ENCODE results near the gene SNX32.
A peak's percentile ranks its signal among the peaks of the same experiment; 100 is the strongest.

The SNX32 gene

GRCh38 chr11:65868076-65868667, 34.4 kb downstream of the SNX32 start:
- no peak for DNase-seq (ENCODE audit: low read depth)

DNA sequence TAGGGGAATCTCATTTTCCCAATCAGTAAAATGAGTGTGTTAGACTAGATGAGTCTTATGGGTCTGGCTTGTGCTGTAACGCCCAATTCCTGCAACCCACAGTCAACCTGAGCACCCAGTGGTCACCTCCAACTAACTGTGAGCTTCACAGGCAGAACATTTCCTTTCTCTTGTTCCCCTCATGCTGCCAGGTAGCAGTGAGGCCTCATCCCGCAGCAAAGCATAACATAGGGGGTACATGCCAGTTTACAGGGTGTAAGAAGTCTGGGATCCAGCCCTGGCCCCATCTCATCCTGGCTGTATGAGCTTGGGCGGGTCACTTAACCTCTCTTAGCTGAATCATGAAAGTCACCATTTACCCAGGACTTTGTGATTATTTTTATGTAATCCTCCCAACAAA, 35.1 kb downstream of the SNX32 start:
- DNase-seq (ENCODE audit: low read depth): no peak

- DNase-seq (ENCODE audit: low read depth): no peak
These were observed 36.0 kb downstream of the SNX32 start for GRCh38 chr11:65869643-65870306.

- DNase-seq (ENCODE audit: low read depth): no peak
These were observed 36.5 kb downstream of the SNX32 start for GRCh38 chr11:65870307-65870658.

- no peak for DNase-seq (ENCODE audit: low read depth)
These were observed 37.2 kb downstream of the SNX32 start for GRCh38 chr11:65870706-65871681.

- no peak for DNase-seq (ENCODE audit: low read depth)
These were observed 38.2 kb downstream of the SNX32 start for GRCh38 chr11:65871811-65872548.

- DNase-seq (ENCODE audit: low read depth): no peak
These were observed 39.0 kb downstream of the SNX32 start, which contains the start of gene EFEMP2 for GRCh38 chr11:65872586-65873317. Gene EFEMP2, minus strand, starts transcription at chr11:65872800. Its CDS starts 446 bp downstream, at chr11:65872354.

GRCh38 chr11:65873318-65874156, 39.8 kb downstream of the SNX32 start:
- DNase-seq (ENCODE audit: low read depth): peak; percentile 87

DNA sequence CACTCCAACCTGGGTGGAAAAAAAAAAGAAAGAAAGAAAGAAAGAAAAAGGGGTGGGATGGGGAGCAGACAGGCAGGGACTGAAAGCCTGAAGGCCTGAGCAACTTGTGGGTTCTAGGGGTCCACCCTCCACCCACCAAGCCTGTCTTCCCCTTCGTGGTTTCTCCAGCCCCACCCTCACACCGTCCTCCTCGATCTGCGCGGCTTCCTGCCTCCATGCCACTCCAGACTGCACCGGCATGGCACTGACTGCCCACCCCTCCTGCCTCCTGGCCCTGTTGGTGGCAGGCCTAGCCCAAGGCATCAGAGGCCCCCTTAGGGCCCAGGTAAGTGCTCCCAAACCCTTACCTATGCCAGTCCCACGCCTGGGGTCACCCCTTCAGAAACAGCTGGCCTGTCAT, 45.9 kb downstream of the SNX32 start, which contains the start of gene CTSW:
TSS of gene CTSW (plus strand) at position 221 of the 400 bp plus-strand sequence. CDS start at position 239, 18 bp downstream.
- no peak for DNase-seq (ENCODE audit: low read depth)

GRCh38 chr11:65880027-65880426, 46.3 kb downstream of the SNX32 start:
- no peak for DNase-seq (ENCODE audit: low read depth)

GRCh38 chr11:65880844-65881421, 47.2 kb downstream of the SNX32 start:
- no peak for DNase-seq (ENCODE audit: low read depth)

DNA sequence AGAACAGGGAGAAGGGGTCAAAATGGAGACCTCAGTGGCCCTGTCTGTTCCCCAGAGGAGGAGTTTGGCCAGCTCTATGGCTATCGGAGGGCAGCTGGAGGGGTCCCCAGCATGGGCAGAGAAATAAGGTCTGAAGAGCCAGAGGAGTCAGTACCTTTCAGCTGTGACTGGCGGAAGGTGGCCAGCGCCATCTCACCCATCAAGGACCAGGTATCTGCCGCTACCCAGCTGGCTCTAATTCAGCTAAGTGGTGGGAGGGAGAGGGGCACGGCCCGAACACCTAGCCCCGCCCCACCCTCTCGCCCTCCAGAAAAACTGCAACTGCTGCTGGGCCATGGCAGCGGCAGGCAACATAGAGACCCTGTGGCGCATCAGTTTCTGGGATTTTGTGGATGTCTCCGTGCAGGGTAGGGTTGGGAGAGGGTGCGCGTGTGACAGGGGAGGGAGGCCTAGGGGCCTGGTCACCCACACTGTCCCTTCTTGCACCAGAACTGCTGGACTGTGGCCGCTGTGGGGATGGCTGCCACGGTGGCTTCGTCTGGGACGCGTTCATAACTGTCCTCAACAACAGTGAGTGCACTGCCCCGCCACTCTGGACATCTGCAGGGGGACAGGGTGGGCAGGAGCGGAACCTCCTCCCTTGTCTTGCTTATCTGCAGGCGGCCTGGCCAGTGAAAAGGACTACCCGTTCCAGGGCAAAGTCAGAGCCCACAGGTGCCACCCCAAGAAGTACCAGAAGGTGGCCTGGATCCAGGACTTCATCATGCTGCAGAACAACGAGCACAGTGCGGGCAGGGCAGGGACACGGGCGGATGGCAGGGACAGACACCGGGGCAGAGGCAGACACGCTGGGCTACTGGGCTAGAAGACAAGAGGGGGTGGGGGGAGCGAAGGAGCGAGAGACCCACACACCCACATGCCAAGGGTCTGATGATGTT, 48.6 kb downstream of the SNX32 start:
- no peak for DNase-seq (ENCODE audit: low read depth)

GRCh38 chr11:65883058-65883761, 49.4 kb downstream of the SNX32 start:
- DNase-seq (ENCODE audit: low read depth): no peak

DNA sequence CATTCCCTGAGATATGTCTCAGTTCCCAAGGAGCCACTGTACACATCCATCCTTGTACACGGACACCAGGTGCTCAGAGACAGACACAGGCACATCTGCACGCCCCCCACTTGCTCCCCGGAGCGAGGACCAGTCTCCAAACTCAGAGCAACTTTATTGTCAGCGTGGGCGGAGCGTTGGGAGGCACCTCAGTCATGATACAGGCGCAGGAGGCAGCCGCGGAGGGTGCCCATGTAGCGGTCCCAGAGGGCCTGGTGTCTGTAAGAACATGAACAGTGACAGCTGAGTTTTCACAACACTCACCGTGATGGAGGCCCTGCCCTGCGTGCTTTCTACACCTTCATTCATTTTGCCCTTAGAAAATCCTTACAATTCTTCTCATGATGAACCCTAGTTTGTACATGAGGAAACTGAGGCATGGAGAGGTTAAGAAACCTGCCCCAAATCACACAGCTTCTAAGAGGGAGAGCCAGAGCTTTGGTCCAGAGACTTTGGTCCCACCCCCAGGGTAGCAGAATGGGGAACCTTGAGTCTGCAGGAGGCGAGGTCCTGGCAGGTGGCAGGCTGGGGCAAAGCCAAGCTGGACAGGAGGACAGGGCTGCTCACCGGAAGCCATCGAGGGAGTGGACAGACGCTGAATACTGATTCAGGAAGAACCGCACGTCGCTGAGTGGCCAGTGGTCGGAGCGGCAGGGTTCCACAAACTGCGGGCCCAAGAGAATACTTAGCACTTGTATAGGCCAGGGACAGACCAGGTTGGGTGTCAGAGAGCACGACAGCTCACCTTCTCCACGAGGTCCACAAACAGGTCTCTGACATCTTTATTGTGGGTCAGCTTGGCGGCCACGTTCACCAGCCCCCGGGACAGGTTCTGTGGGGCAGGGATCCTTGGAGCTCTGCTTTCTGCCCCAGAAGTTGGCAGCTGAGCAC, 50.3 kb downstream of the SNX32 start:
- no peak for DNase-seq (ENCODE audit: low read depth)

GRCh38 chr11:65884716-65885092, 50.9 kb downstream of the SNX32 start:
- DNase-seq (ENCODE audit: low read depth): no peak

GRCh38 chr11:65885231-65885630, 51.5 kb downstream of the SNX32 start:
- no peak for DNase-seq (ENCODE audit: low read depth)
